NCI-H128 (cell line): ENCODE data around the gene SLCO1B1.
"Not testable (repeated sequence)": the region's sequence is repeated elsewhere in the genome, so short reads cannot be mapped to it uniquely, and the experiment has no call there.

Source experiments
- DNase-seq: peaks from one replicate; lab custom pipeline; 2025; ENCODE audit not compliant: unreplicated experiment; lab: John Stamatoyannopoulos, UW

SLCO1B1 gene

GRCh38 chr12:21130998-21131397 lies at the start of gene SLCO1B1:
TSS of gene SLCO1B1 (plus strand) at chr12:21131194. CDS start at chr12:21141575, 10,381 bp downstream.
- DNase-seq = no peak

- DNase-seq = not testable (repeated sequence)
Observed at GRCh38 chr12:21084753-21085152, 46.2 kb upstream of the SLCO1B1 start.

- no peak for DNase-seq
Observed at GRCh38 chr12:21111732-21112131, 19.3 kb upstream of the SLCO1B1 start.

GRCh38 chr12:21113266-21113665 lies 17.7 kb upstream of the SLCO1B1 start:
- DNase-seq = no peak

- no peak for DNase-seq
Observed at GRCh38 chr12:21117995-21118394, 13.0 kb upstream of the SLCO1B1 start.

- no peak for DNase-seq
Observed at GRCh38 chr12:21118760-21119159, 12.2 kb upstream of the SLCO1B1 start.

GRCh38 chr12:21129351-21129750 lies 1.6 kb upstream of the SLCO1B1 start:
- DNase-seq = no peak

GRCh38 chr12:21129906-21130305 lies 1.1 kb upstream of the SLCO1B1 start:
- no peak for DNase-seq

- not testable (repeated sequence) for DNase-seq
Observed at GRCh38 chr12:21137318-21137999, 6.5 kb downstream of the SLCO1B1 start.

GRCh38 chr12:21138016-21138415 lies 7.0 kb downstream of the SLCO1B1 start:
- no peak for DNase-seq

- DNase-seq = no peak
Observed at GRCh38 chr12:21144309-21144708, 13.3 kb downstream of the SLCO1B1 start.

- not testable (repeated sequence) for DNase-seq
Observed at GRCh38 chr12:21149861-21150260, 18.9 kb downstream of the SLCO1B1 start.

GRCh38 chr12:21151184-21151583 lies 20.2 kb downstream of the SLCO1B1 start:
- no peak for DNase-seq

- DNase-seq = no peak
Observed at GRCh38 chr12:21155522-21156351, 24.7 kb downstream of the SLCO1B1 start.

- DNase-seq = no peak
Observed at GRCh38 chr12:21165048-21165447, 34.1 kb downstream of the SLCO1B1 start.

- DNase-seq = peak; percentile 16
Observed at GRCh38 chr12:21169878-21170472, 39.0 kb downstream of the SLCO1B1 start.

- no peak for DNase-seq
Observed at GRCh38 chr12:21172079-21172478, 41.1 kb downstream of the SLCO1B1 start.

- no peak for DNase-seq
Observed at GRCh38 chr12:21183721-21184275, 52.8 kb downstream of the SLCO1B1 start.

GRCh38 chr12:21190016-21190415 lies 59.0 kb downstream of the SLCO1B1 start:
- no peak for DNase-seq

GRCh38 chr12:21214433-21214832 lies 83.4 kb downstream of the SLCO1B1 start:
- DNase-seq = not testable (repeated sequence)

- DNase-seq = no peak
Observed at GRCh38 chr12:21219206-21219605, 88.2 kb downstream of the SLCO1B1 start.

- no peak for DNase-seq
Observed at GRCh38 chr12:21220266-21220665, 89.3 kb downstream of the SLCO1B1 start.
